ENCODE results near the gene PCDHGA6. TPM values are rescaled to one million over a fixed set of nuclear protein-coding genes. Genes with fewer than 3 reads are reported as not detected.
"Not testable (repeated sequence)": the region's sequence is repeated elsewhere in the genome, so short reads cannot be mapped to it uniquely, and the experiment has no call there.

PCDHGA6 gene
- total RNA-seq, 1 experiment from 2014 or later = 1.3 TPM

GRCh38 chr5:141338538-141339306 lies 35.0 kb upstream of the PCDHGA6 start, which contains the start of gene PCDHGA2:
Gene PCDHGA2 (plus strand): TSS chr5:141338760.
- no peaks in the 10 kb centered on the region for H3K4me1 ChIP-seq (ENCODE audit: insufficient read depth, low read length)
- no peaks in the 10 kb centered on the region for H3K36me3 ChIP-seq (ENCODE audit: low read depth, low read length)
- H3K4me2 ChIP-seq (ENCODE audit: low read length) = no peak within 1 kb of the TSS
- POLR2A ChIA-PET (ENCODE audit: unreplicated experiment) = no interaction called here
- no TSS peak for BruUV-seq (replicated peaks)
- CTCF ChIA-PET = no interaction called here
- H3K9ac ChIP-seq (ENCODE audit: low read length) = no peak within 1 kb of the TSS
- no peak within 1 kb of the TSS for H3K4me3 ChIP-seq (ENCODE audit: low read length)
- no peaks in the 10 kb centered on the region for H4K20me1 ChIP-seq (ENCODE audit: low read length)
- ATAC-seq = no peak
- intact Hi-C loops (cut with micrococcal nuclease) = no loop called here
- H3F3A ChIP-seq (ENCODE audit: low read length, unreplicated experiment) = no peaks in the 10 kb centered on the region
- no peak within 1 kb of the TSS for H3K27ac ChIP-seq (ENCODE audit: low read length)
- H3K9me2 ChIP-seq (replicated peaks; ENCODE audit: low read length) = no peaks in the 10 kb centered on the region
- H3K9me3 ChIP-seq (ENCODE audit: low read length) = no peaks in the 10 kb centered on the region
- H3K27me3 ChIP-seq (ENCODE audit: low read length) = no peaks in the 10 kb centered on the region
- H2AFZ ChIP-seq (ENCODE audit: low read length) = no peak within 1 kb of the TSS
- peak; percentile 12 for DNase-seq
- no peaks in the 10 kb centered on the region for H3K79me2 ChIP-seq (ENCODE audit: low read length)
- TF ChIP-seq CTCF (conservative IDR thresholded peaks at IDR 0.05; ENCODE audit: low read depth, low read length) (0 out of 2 replicates have a peak, but pooled peaks have one; percentile 12), EZH2 (IDR thresholded peaks at IDR 0.05; ENCODE audit: low read length, unreplicated experiment) (no peak)

- ATAC-seq; H4K20me1 ChIP-seq (ENCODE audit: low read length); H2AFZ ChIP-seq (ENCODE audit: low read length); H3K9ac ChIP-seq (ENCODE audit: low read length); POLR2A ChIA-PET (ENCODE audit: unreplicated experiment); H3K9me3 ChIP-seq (ENCODE audit: low read length); H3K27me3 ChIP-seq (ENCODE audit: low read length); H3K27ac ChIP-seq (ENCODE audit: low read length); H3K79me2 ChIP-seq (ENCODE audit: low read length); BruUV-seq (replicated peaks); H3F3A ChIP-seq (ENCODE audit: low read length, unreplicated experiment); intact Hi-C loops (cut with micrococcal nuclease); H3K36me3 ChIP-seq (ENCODE audit: low read depth, low read length); H3K4me2 ChIP-seq (ENCODE audit: low read length); CTCF ChIA-PET; DNase-seq; H3K4me1 ChIP-seq (ENCODE audit: insufficient read depth, low read length); H3K4me3 ChIP-seq (ENCODE audit: low read length); H3K9me2 ChIP-seq (replicated peaks; ENCODE audit: low read length): not testable (repeated sequence)
Observed at GRCh38 chr5:141340781-141341354, 32.8 kb upstream of the PCDHGA6 start.

GRCh38 chr5:141342773-141343172 lies 30.9 kb upstream of the PCDHGA6 start:
- ChIA-PET CTCF (no interaction called here), POLR2A (ENCODE audit: unreplicated experiment) (no interaction called here)
- H3K27me3 ChIP-seq (ENCODE audit: low read length) = no peaks in the 10 kb centered on the region
- no TSS peak for BruUV-seq (replicated peaks)
- H3K4me1 ChIP-seq (ENCODE audit: insufficient read depth, low read length) = no peaks in the 10 kb centered on the region
- H3F3A ChIP-seq (ENCODE audit: low read length, unreplicated experiment) = no peaks in the 10 kb centered on the region
- no peak overlapping the region for H3K4me3 ChIP-seq (ENCODE audit: low read length)
- H4K20me1 ChIP-seq (ENCODE audit: low read length) = no peaks in the 10 kb centered on the region
- H3K9ac ChIP-seq (ENCODE audit: low read length) = no peak overlapping the region
- no peak overlapping the region for H2AFZ ChIP-seq (ENCODE audit: low read length)
- TF ChIP-seq EZH2 (IDR thresholded peaks at IDR 0.05; ENCODE audit: low read length, unreplicated experiment) = no peak
- TF ChIP-seq CTCF (conservative IDR thresholded peaks at IDR 0.05; ENCODE audit: low read depth, low read length) = no peak
- TF ChIP-seq EZH2phosphoT487 (IDR thresholded peaks at IDR 0.05; ENCODE audit: borderline replicate concordance, low read length) = no peak
- DNase-seq (no peak), ATAC-seq (no peak)
- H3K4me2 ChIP-seq (ENCODE audit: low read length) = no peak overlapping the region
- no peaks in the 10 kb centered on the region for H3K79me2 ChIP-seq (ENCODE audit: low read length)
- H3K9me2 ChIP-seq (replicated peaks; ENCODE audit: low read length) = no peaks in the 10 kb centered on the region
- intact Hi-C loops (cut with micrococcal nuclease) = no loop called here
- H3K36me3 ChIP-seq (ENCODE audit: low read depth, low read length) = no peaks in the 10 kb centered on the region
- no peaks in the 10 kb centered on the region for H3K9me3 ChIP-seq (ENCODE audit: low read length)
- H3K27ac ChIP-seq (ENCODE audit: low read length) = no peak overlapping the region

Measured in PC-3 (cell line).